ENCODE data around the gene PEX5L.

PEX5L gene

DNA sequence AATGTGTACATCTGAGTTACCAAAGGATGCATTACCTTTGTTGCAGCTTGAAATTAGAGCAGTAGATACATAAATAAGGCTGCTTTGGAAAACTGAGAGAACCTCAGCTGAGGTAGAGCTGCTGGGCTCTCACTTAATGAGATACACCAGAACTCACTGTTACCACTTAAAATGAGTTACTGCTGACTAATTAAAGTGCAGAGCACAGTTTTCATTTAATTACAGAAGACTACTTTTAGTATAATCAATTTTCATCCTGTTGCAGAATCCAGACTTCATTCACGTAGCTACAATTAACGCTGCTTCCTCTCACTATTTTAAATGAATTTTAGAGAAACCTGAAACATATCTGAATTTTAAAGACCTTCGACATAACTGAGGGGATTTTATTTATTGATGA is 214.4 kb downstream of the PEX5L start:
- H3K4me3 ChIP-seq (ENCODE audit: low read length), result no peak overlapping the region
- TF ChIP-seq CTCF (IDR thresholded peaks at IDR 0.05; ENCODE audit: insufficient read depth, low read depth, low read length, missing control alignments), result no peak
- DNase-seq (ENCODE audit: low read depth), result no peak

GRCh38 chr3:179819379-179819778 is 217.4 kb downstream of the PEX5L start:
- DNase-seq (ENCODE audit: low read depth), result no peak
- no peak overlapping the region for H3K4me3 ChIP-seq (ENCODE audit: low read length)
- no peak for TF ChIP-seq CTCF (IDR thresholded peaks at IDR 0.05; ENCODE audit: insufficient read depth, low read depth, low read length, missing control alignments)

DNA sequence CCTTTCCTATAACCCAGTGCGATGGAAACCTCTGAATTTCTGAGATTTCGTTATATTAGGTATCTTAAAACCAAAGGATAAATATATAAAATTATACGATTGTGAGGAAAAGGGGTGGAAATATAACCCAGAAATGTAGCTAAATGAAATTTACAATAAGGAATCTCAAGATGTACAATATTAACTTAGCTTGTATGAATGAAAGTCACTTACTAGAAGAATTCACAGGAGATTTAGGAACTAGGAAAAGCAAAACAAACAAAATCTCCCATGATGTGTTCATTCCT is 224.7 kb downstream of the PEX5L start:
- DNase-seq (ENCODE audit: low read depth), result no peak
- no peak overlapping the region for H3K4me3 ChIP-seq (ENCODE audit: low read length)
- TF ChIP-seq CTCF (IDR thresholded peaks at IDR 0.05; ENCODE audit: insufficient read depth, low read depth, low read length, missing control alignments), result no peak

DNA sequence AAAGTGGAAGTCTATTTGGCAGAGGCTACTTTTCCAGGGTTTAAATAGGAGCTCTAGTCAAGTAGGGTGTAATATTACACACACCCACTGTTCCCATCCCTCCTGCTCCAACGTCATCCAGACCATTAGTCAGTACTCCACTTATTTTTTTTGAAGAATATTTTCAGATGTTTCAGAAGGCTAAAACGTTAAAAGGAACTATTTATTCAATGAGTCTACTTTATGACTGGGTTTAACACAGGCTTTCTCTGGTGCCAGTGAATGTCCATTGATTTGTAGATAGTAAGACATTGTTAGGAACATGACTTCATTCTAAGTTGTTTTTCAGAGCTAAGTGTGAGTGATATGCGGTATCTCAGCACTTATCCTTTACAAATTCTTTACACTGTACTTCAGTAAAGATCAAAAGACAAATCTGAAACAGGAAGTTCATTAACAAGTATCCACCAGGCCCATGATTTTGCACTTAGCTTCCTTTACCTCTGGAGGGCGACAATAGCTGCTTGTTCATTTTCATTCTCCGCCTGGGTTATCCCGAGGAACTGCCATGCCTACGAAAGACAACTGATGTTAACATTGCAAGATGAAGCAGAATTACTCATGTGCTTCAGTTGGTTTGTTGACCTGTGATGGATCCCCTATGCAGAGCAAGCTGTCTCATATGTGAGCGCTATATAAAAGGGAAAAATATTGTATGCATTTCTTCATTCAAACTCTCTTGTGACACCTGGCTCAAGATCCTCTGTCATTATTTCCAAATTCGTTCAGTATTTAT is 225.2 kb downstream of the PEX5L start:
- H3K4me3 ChIP-seq (ENCODE audit: low read length), result no peak overlapping the region
- DNase-seq (ENCODE audit: low read depth), result peak; percentile 82
- peak; percentile 84 for TF ChIP-seq CTCF (IDR thresholded peaks at IDR 0.05; ENCODE audit: insufficient read depth, low read depth, low read length, missing control alignments)

DNA sequence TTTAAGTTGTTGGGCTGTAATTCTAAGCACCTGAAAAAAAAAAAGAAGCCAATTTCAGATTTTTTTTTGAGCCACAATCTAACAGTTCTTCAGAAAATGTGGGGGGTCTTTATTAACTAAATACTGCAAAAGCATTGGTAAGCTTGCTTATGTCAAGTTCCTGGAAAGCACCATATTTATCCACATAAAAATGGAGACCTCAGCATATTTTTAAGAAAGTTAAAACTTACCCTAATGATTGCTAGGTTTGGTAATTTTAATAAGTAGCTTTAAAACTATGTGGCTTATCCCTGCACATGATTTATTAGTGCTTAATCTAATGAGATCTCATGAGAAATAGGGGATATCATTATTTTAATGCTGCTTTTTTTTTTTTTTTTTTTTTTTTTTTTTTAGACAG is 227.1 kb downstream of the PEX5L start:
- no peak overlapping the region for H3K4me3 ChIP-seq (ENCODE audit: low read length)
- no peak for TF ChIP-seq CTCF (IDR thresholded peaks at IDR 0.05; ENCODE audit: insufficient read depth, low read depth, low read length, missing control alignments)
- DNase-seq (ENCODE audit: low read depth), result no peak

- no peak overlapping the region for H3K4me3 ChIP-seq (ENCODE audit: low read length)
- TF ChIP-seq CTCF (IDR thresholded peaks at IDR 0.05; ENCODE audit: insufficient read depth, low read depth, low read length, missing control alignments), result no peak
- DNase-seq (ENCODE audit: low read depth), result no peak
Measured at GRCh38 chr3:179807588-179807987, 229.1 kb downstream of the PEX5L start.

DNA sequence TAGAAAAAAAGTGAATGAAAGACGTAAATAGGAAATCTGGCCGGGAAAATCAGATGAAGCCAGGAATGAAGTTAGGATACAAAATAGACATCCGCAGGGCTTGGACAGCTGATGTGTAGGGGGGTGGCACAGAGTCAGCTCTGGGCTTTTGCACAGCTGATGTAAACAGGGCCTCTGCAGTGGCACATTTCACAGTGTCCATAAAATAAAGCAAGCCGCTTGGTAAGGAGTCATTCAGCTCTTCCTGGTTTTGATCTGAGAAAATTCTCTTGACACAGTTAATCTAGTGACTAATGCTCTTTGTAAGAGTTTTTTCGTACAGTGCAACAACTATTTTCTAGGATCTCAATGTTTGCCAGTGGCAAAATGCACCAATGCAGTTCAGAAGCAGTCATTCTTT is 230.6 kb downstream of the PEX5L start:
- no peak overlapping the region for H3K4me3 ChIP-seq (ENCODE audit: low read length)
- DNase-seq (ENCODE audit: low read depth), result peak; percentile 43
- TF ChIP-seq CTCF (IDR thresholded peaks at IDR 0.05; ENCODE audit: insufficient read depth, low read depth, low read length, missing control alignments), result no peak

Data from epithelial cell of esophagus (primary cell).